Lower leg skin (tissue), 3 donors: ENCODE measurements around the gene HEPN1.

ENCODE experiments used
- CTCF ChIP-seq, 3 donors: fragments of 450-650 bp; IDR thresholded peaks; one replicate each; pipeline ENCODE4 v1.5.1; 2016; ENCODE audit warnings: antibody characterized with exemption in 3 of 3, mild to moderate bottlenecking in 3 of 3, moderate library complexity in 2 of 3
- POLR2A ChIP-seq, 2 donors: fragments of 450-650 bp; IDR thresholded peaks; one replicate each; pipeline ENCODE4 v1.6.1; 2016 to 2017; ENCODE audit warnings: antibody characterized with exemption in 2 of 2, mild to moderate bottlenecking in 1 of 2, moderate library complexity in 1 of 2

GRCh38 chr11:124869856-124870387 is 49.1 kb upstream of the HEPN1 start:
- TF ChIP-seq POLR2A (IDR thresholded peaks at IDR 0.05) (no peak), CTCF (IDR thresholded peaks at IDR 0.05) (no peak)
